Articular chondrocyte of knee joint (primary cell): Measurements from ENCODE around the gene KLF8. TPM values are rescaled to one million over a fixed set of nuclear protein-coding genes. Genes with fewer than 3 reads are reported as not detected.

Experiments used
- total RNA-seq: library from RNA; depleted of rRNA; stranded (reverse); fragments of >200 nt; gene quantifications from 2 replicates; pipeline ENCODE4 v1.2.3, GENCODE V29; 2012

KLF8 gene
- 4.6 and 8.9 TPM in 2 replicates for total RNA-seq

DNA sequence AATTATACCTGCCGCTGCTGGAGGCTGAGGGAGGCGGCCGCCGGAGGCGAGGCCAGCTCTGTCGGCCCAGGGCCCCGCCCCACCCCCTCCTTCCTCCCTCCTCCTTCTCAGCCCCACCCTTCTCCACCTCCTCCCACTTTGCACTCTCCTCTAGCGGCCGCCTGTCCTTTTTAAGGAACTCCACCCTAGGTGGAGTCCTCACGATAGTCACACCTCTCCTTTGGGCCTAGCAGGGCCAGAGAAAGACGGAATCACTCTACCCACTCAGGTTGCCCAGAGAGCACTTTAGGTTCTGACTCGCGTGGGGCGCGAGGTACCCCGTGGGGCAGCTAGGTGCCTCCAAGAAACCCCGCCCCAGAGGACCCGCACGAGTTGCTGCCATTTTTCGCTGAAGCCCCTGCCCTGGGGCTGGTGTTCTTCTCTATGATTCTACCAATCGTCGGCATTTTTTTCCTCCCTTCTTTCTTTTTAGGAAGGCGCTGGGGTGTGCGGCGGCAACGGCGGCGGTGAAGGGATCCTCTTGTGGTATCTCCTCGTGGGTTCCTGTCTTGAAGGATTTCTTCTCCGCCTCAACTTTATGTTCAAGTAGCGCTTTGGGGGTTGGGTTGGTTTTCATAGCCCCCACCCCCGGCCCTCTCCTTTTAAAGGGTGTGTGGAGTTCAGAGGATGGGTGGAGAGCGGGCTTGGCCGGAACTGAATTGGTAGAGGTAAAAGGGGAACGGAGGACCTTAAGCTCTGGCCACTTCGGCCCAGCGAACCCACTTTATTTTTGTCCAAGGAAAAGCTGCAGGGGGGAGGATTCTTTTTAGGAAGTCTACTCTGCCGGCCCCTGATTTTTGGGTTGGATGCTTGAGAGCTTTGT is at the start of gene KLF8:
KLF8 (plus strand) TSS at position 136 of the 862 bp plus-strand sequence. CDS start 979 bp downstream, outside the sequence.

